Glutamatergic neuron (in vitro differentiated cells): ENCODE data around the gene BMP3. TPM values are rescaled to one million over a fixed set of nuclear protein-coding genes. Genes with fewer than 3 reads are reported as not detected.

Experiments
- DNase-seq: peaks from one replicate; pipeline ENCODE4 v3.0.0; 2022
- H3K27ac Mint-ChIP-seq: one replicate; pipeline ENCODE4 v1.8.0; 2020; ENCODE audit warnings: mild to moderate bottlenecking, mixed read lengths, inconsistent platforms; ENCODE audit not compliant: unreplicated experiment
- H3K27me3 Mint-ChIP-seq: one replicate; pipeline ENCODE4 v1.8.0; 2020; ENCODE audit warnings: mild to moderate bottlenecking, moderate library complexity, mixed read lengths, inconsistent platforms; ENCODE audit not compliant: unreplicated experiment
- H3K36me3 Mint-ChIP-seq: one replicate; pipeline ENCODE4 v1.8.0; 2020; ENCODE audit warnings: mild to moderate bottlenecking, mixed read lengths, inconsistent platforms; ENCODE audit not compliant: unreplicated experiment
- H3K4me1 Mint-ChIP-seq: one replicate; pipeline ENCODE4 v1.8.0; 2020; ENCODE audit warnings: mild to moderate bottlenecking, low read depth, mixed read lengths, inconsistent platforms; ENCODE audit not compliant: unreplicated experiment
- H3K4me3 Mint-ChIP-seq: one replicate; pipeline ENCODE4 v1.8.0; 2020; ENCODE audit warnings: mild to moderate bottlenecking, mixed read lengths, inconsistent platforms; ENCODE audit not compliant: unreplicated experiment
- H3K9me3 Mint-ChIP-seq: one replicate; pipeline ENCODE4 v1.8.0; 2020; ENCODE audit warnings: mild to moderate bottlenecking, moderate library complexity, mixed read lengths, inconsistent platforms; ENCODE audit not compliant: unreplicated experiment
- total RNA-seq: library from RNA; stranded (reverse); fragmentation: NEBNext Ultra II Directional; extraction: Animal tissue kit (Norgen Biotek cat#: 25700); gene quantifications from one replicate; pipeline ENCODE4 v1.2.1, GENCODE V29; 2021; ENCODE audit not compliant: unreplicated experiment
- TF ChIP-seq, protein P1 (sequence below): fragments of 200-600 bp; sonication (generic); IDR thresholded peaks from one replicate; pipeline ENCODE4 v1.5.0; 2021; ENCODE audit not compliant: partially characterized antibody, unreplicated experiment

BMP3 gene
- total RNA-seq, 1 donor from 2014 or later: 1.8 TPM

DNA sequence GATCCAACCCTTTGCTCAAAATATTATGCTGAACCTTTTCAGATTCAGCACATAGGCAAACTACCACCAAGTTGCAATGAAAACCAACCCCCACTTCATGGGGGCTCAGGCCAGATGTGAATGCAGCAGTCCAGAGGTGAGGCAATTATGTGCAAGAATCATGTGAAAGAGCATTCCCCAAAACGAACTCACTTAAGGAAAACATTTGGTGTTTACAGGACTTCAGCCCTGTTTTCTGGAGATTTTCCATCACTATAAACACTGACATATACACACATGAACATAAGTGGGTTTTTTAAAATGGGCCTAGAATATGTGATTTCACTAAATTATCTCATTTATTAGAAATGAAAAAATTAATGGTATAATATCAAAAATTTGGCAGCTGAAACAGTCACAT is 31.5 kb downstream of the BMP3 start:
- TF ChIP-seq, protein P1, sequence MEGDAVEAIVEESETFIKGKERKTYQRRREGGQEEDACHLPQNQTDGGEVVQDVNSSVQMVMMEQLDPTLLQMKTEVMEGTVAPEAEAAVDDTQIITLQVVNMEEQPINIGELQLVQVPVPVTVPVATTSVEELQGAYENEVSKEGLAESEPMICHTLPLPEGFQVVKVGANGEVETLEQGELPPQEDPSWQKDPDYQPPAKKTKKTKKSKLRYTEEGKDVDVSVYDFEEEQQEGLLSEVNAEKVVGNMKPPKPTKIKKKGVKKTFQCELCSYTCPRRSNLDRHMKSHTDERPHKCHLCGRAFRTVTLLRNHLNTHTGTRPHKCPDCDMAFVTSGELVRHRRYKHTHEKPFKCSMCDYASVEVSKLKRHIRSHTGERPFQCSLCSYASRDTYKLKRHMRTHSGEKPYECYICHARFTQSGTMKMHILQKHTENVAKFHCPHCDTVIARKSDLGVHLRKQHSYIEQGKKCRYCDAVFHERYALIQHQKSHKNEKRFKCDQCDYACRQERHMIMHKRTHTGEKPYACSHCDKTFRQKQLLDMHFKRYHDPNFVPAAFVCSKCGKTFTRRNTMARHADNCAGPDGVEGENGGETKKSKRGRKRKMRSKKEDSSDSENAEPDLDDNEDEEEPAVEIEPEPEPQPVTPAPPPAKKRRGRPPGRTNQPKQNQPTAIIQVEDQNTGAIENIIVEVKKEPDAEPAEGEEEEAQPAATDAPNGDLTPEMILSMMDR: no peak
- no peak overlapping the region for H3K4me3 Mint-ChIP-seq
- H3K9me3 Mint-ChIP-seq: no peaks in the 10 kb centered on the region
- H3K36me3 Mint-ChIP-seq: no peaks in the 10 kb centered on the region
- H3K27ac Mint-ChIP-seq: no peak overlapping the region
- no peaks in the 10 kb centered on the region for H3K27me3 Mint-ChIP-seq
- H3K4me1 Mint-ChIP-seq: no peaks in the 10 kb centered on the region
- DNase-seq: no peak

DNA sequence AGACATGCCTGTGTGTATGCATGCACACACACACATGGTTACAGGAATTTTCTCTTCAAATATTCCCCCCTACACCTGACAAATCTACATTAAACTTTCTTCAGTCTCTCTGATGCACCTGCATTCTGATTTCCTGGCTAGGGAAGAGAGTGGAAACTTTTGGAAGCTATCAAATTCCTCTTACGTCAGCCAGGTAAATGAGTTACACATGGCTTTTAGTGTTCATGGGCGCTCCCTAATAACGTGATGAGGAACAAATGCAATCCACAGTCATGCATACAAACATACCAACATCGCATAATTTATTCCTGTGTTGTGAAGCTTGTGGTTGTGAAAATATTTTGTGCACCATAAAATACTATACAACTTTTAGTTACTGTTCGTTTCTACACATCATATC is 34.9 kb downstream of the BMP3 start:
- peaks cover 7% of the 10 kb centered on the region for H3K4me1 Mint-ChIP-seq
- TF ChIP-seq, protein P1: no peak
- H3K36me3 Mint-ChIP-seq: no peaks in the 10 kb centered on the region
- no peaks in the 10 kb centered on the region for H3K27me3 Mint-ChIP-seq
- H3K27ac Mint-ChIP-seq: no peak overlapping the region
- no peak overlapping the region for H3K4me3 Mint-ChIP-seq
- no peaks in the 10 kb centered on the region for H3K9me3 Mint-ChIP-seq
- no peak for DNase-seq

DNA sequence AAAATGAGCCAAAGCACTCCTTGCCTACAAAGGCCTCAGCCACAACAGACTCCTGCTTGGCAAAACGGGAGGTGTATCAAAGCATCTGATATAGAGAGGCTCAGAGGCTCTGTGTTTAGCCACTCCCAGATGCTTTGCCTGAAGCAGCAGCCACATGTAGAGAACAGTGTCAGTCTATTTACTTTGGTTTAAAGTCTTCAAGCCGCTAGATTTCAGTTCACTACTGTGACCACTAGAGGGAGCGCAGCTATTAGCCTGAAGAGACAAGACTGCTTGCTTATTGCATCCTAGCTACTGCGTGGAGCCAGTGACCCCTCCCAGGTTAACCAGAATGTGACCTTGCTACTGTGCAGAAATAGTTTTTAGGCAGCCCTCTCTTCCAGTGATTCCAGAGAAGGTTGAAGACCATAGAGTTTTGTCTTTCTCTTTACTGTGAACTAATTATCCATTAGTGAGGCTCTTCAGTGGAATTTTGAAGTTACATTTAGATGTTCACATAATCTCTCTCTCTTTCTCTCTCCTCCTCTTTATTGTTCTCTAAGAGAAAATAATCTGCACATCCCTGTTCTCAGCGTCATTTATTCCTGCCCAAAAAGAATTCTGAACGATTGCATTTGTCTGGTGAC is 39.3 kb downstream of the BMP3 start:
- Mint-ChIP-seq H3K4me3 (no peak overlapping the region), H3K27ac (no peak overlapping the region), H3K9me3 (no peaks in the 10 kb centered on the region), H3K4me1 (peaks cover 7% of the 10 kb centered on the region), H3K36me3 (no peaks in the 10 kb centered on the region), H3K27me3 (no peaks in the 10 kb centered on the region)
- TF ChIP-seq, protein P1: peak; percentile 98
- peak; percentile 69 for DNase-seq

DNA sequence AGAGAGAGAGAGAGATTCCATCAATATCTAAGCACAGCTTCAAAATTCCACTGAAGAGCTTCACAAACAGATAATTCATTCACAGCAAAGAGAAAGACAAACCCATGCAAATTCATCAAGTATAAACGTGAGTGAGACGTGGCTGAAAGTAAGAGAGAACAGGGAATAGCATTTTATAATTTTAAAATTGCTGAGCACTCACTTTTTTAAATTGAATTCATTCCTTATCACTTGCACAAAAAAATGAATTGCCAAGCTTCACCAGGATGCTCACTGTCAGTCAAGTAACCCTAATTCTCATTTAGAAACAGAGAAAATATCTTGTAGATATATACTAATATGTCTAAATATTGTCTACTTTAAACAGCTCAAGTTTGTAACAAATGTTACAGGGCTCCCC is 40.5 kb downstream of the BMP3 start:
- H3K27ac Mint-ChIP-seq: no peak overlapping the region
- H3K4me3 Mint-ChIP-seq: no peak overlapping the region
- DNase-seq: no peak
- H3K4me1 Mint-ChIP-seq: peaks cover 7% of the 10 kb centered on the region
- H3K27me3 Mint-ChIP-seq: no peaks in the 10 kb centered on the region
- no peaks in the 10 kb centered on the region for H3K36me3 Mint-ChIP-seq
- H3K9me3 Mint-ChIP-seq: no peaks in the 10 kb centered on the region
- TF ChIP-seq, protein P1: no peak

DNA sequence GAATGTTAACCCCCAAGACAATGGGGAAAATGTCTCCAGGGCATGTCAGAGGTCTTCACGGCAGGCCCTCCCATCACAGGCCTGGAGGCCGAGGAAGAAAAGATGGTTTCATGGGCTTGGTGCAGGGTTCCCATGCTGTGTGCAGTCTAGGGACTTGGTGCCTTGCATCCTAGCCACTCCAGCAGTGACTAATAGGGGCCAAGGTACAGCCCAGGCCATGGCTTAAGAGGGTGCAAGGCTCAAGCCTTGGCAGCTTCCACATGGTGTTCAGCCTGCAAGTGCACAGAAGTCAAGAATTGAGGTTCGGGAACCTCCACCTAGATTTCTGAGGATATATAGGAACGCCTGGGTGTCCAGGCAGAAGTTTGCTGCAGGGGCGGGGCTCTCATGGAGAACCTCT is 50.6 kb downstream of the BMP3 start:
- no peak for DNase-seq
- H3K4me3 Mint-ChIP-seq: no peak overlapping the region
- peaks cover 19% of the 10 kb centered on the region for H3K36me3 Mint-ChIP-seq
- TF ChIP-seq, protein P1: no peak
- H3K9me3 Mint-ChIP-seq: peaks cover 9% of the 10 kb centered on the region
- H3K27ac Mint-ChIP-seq: no peak overlapping the region
- no peaks in the 10 kb centered on the region for H3K4me1 Mint-ChIP-seq
- H3K27me3 Mint-ChIP-seq: peaks cover 3% of the 10 kb centered on the region
